Measurements from ENCODE around the gene ZNF346.

GRCh38 chr5:176998828-176999227, 23.7 kb upstream of the ZNF346 start:
- TF ChIP-seq, protein P1, sequence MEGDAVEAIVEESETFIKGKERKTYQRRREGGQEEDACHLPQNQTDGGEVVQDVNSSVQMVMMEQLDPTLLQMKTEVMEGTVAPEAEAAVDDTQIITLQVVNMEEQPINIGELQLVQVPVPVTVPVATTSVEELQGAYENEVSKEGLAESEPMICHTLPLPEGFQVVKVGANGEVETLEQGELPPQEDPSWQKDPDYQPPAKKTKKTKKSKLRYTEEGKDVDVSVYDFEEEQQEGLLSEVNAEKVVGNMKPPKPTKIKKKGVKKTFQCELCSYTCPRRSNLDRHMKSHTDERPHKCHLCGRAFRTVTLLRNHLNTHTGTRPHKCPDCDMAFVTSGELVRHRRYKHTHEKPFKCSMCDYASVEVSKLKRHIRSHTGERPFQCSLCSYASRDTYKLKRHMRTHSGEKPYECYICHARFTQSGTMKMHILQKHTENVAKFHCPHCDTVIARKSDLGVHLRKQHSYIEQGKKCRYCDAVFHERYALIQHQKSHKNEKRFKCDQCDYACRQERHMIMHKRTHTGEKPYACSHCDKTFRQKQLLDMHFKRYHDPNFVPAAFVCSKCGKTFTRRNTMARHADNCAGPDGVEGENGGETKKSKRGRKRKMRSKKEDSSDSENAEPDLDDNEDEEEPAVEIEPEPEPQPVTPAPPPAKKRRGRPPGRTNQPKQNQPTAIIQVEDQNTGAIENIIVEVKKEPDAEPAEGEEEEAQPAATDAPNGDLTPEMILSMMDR (conservative IDR thresholded peaks at IDR 0.05; ENCODE audit: low read length): no peak
- TF ChIP-seq EZH2phosphoT487 (IDR thresholded peaks at IDR 0.05; ENCODE audit: borderline replicate concordance): no peak

Measured in Loucy (cell line).